ENCODE results near the gene WBP11. TPM values are rescaled to one million over a fixed set of nuclear protein-coding genes. Genes with fewer than 3 reads are reported as not detected.

The WBP11 gene
- total RNA-seq (2014; rRNA removed; shearing (Covaris generic)): 22.4 and 25.3 TPM in 2 replicates
- 12.8 and 14.3 TPM in 2 replicates for polyA plus RNA-seq (2014; cell fraction: nucleus; rRNA removed)

- peak; percentile 98 for DNase-seq (ENCODE audit: extremely low read depth, low read depth)
Measured at GRCh38 chr12:14803011-14803829, at the start of gene WBP11, which contains the start of gene C12orf60. Gene WBP11, minus strand, starts transcription at chr12:14803478. Its CDS starts 2,095 bp downstream, at chr12:14801383. Gene C12orf60, plus strand, starts transcription at chr12:14803670. Its CDS starts 19,266 bp downstream, at chr12:14822936.

- DNase-seq (ENCODE audit: extremely low read depth, low read depth): no peak
Measured at GRCh38 chr12:14852880-14853279, 49.6 kb upstream of the WBP11 start.

- DNase-seq (ENCODE audit: extremely low read depth, low read depth): no peak
Measured at GRCh38 chr12:14850929-14851663, 47.8 kb upstream of the WBP11 start.

GRCh38 chr12:14849661-14850060, 46.4 kb upstream of the WBP11 start:
- no peak for DNase-seq (ENCODE audit: extremely low read depth, low read depth)

GRCh38 chr12:14846876-14847580, 43.8 kb upstream of the WBP11 start:
- DNase-seq (ENCODE audit: extremely low read depth, low read depth): no peak

- no peak for DNase-seq (ENCODE audit: extremely low read depth, low read depth)
Measured at GRCh38 chr12:14846042-14846587, 42.8 kb upstream of the WBP11 start.

- peak; percentile 52 for DNase-seq (ENCODE audit: extremely low read depth, low read depth)
Measured at GRCh38 chr12:14845350-14845750, 42.1 kb upstream of the WBP11 start.

- no peak for DNase-seq (ENCODE audit: extremely low read depth, low read depth)
Measured at GRCh38 chr12:14844401-14844800, 41.1 kb upstream of the WBP11 start.

- DNase-seq (ENCODE audit: extremely low read depth, low read depth): no peak
Measured at GRCh38 chr12:14843425-14843887, 40.2 kb upstream of the WBP11 start, which contains the start of gene ART4. Gene ART4, minus strand, starts transcription at chr12:14843526. Its CDS starts 413 bp downstream, at chr12:14843113.

GRCh38 chr12:14842315-14842714, 39.0 kb upstream of the WBP11 start:
- DNase-seq (ENCODE audit: extremely low read depth, low read depth): no peak

GRCh38 chr12:14841761-14842160, 38.5 kb upstream of the WBP11 start:
- DNase-seq (ENCODE audit: extremely low read depth, low read depth): no peak

GRCh38 chr12:14840616-14841015, 37.3 kb upstream of the WBP11 start:
- no peak for DNase-seq (ENCODE audit: extremely low read depth, low read depth)

- DNase-seq (ENCODE audit: extremely low read depth, low read depth): no peak
Measured at GRCh38 chr12:14839262-14839661, 36.0 kb upstream of the WBP11 start.

GRCh38 chr12:14836336-14837210, 33.3 kb upstream of the WBP11 start:
- DNase-seq (ENCODE audit: extremely low read depth, low read depth): peak; percentile 43

- DNase-seq (ENCODE audit: extremely low read depth, low read depth): no peak
Measured at GRCh38 chr12:14834509-14834908, 31.2 kb upstream of the WBP11 start.

- no peak for DNase-seq (ENCODE audit: extremely low read depth, low read depth)
Measured at GRCh38 chr12:14833952-14834351, 30.7 kb upstream of the WBP11 start.

GRCh38 chr12:14833336-14833735, 30.1 kb upstream of the WBP11 start:
- no peak for DNase-seq (ENCODE audit: extremely low read depth, low read depth)

GRCh38 chr12:14828892-14829291, 25.6 kb upstream of the WBP11 start:
- DNase-seq (ENCODE audit: extremely low read depth, low read depth): no peak

- no peak for DNase-seq (ENCODE audit: extremely low read depth, low read depth)
Measured at GRCh38 chr12:14827043-14827442, 23.8 kb upstream of the WBP11 start.

All from NCI-H460 (cell line).